DND-41 (cell line): ENCODE results near the gene DCP1A.

ENCODE experiments used
- ATAC-seq: fragments of 200-7000 bp; cut with Tn5 transposase; 3 replicates; pipeline ENCODE4 v1.9.1; 2021; ENCODE audit warnings: low read depth; ENCODE audit not compliant: insufficient read depth
- DNase-seq: peaks from one replicate; pipeline ENCODE4 v3.0.0-alpha.2; 2020
- H2AFZ ChIP-seq: 2 replicates; pipeline ENCODE4 v1.6.0; 2012; ENCODE audit warnings: low read depth, low read length
- H3K27ac ChIP-seq: 2 replicates; pipeline ENCODE4 v1.5.1; 2012; ENCODE audit warnings: low read length, inconsistent platforms
- H3K27me3 ChIP-seq: fragments of 200-600 bp; sonication (generic); 2 replicates; pipeline ENCODE4 v1.6.0; 2012; ENCODE audit warnings: low read length, mild to moderate bottlenecking, inconsistent platforms; ENCODE audit not compliant: insufficient read depth, poor library complexity
- H3K36me3 ChIP-seq: 2 replicates; pipeline ENCODE4 v1.5.1; 2012; ENCODE audit warnings: low read length, inconsistent platforms; ENCODE audit not compliant: insufficient read depth
- H3K4me1 ChIP-seq: 2 replicates; pipeline ENCODE4 v1.5.1; 2012; ENCODE audit warnings: mild to moderate bottlenecking, low read length; ENCODE audit not compliant: insufficient read depth
- H3K4me2 ChIP-seq: 2 replicates; pipeline ENCODE4 v1.6.0; 2012; ENCODE audit warnings: mild to moderate bottlenecking, moderate library complexity, low read length, inconsistent platforms; ENCODE audit not compliant: insufficient read depth
- H3K4me3 ChIP-seq, 2 experiments: fragments of 200-600 bp in 1 of 2; shearing (Covaris generic) in 1 of 2; 2 replicates each; pipeline ENCODE4 v1.5.1; 2012 to 2016; ENCODE audit warnings: inconsistent platforms in 2 of 2, low read length in 2 of 2, mild to moderate bottlenecking in 2 of 2, low read depth in 1 of 2, moderate library complexity in 1 of 2
- H3K79me2 ChIP-seq: 2 replicates; pipeline ENCODE4 v1.6.0; 2012; ENCODE audit warnings: low read length, inconsistent platforms; ENCODE audit not compliant: insufficient read depth
- H3K9ac ChIP-seq: 2 replicates; pipeline ENCODE4 v1.6.0; 2012; ENCODE audit warnings: low read depth, mild to moderate bottlenecking, inconsistent platforms, low read length, moderate library complexity
- H3K9me3 ChIP-seq: 2 replicates; pipeline ENCODE4 v1.5.1; 2012; ENCODE audit warnings: low read length, moderate library complexity, mild to moderate bottlenecking, inconsistent platforms; ENCODE audit not compliant: insufficient read depth, severe bottlenecking
- H4K20me1 ChIP-seq: 2 replicates; pipeline ENCODE4 v1.6.0; 2012; ENCODE audit warnings: low read length; ENCODE audit not compliant: insufficient read depth
- EZH2 ChIP-seq: IDR thresholded peaks from 3 replicates; pipeline ENCODE4 v1.6.1; 2012; ENCODE audit warnings: borderline replicate concordance, low read depth, mild to moderate bottlenecking, moderate library complexity, low read length, inconsistent platforms; ENCODE audit not compliant: severe bottlenecking
- TF ChIP-seq, protein P1 (sequence below): IDR thresholded peaks from 2 replicates; pipeline ENCODE4 v1.5.1; 2012; ENCODE audit warnings: borderline replicate concordance, low read length, moderate library complexity, mild to moderate bottlenecking; ENCODE audit not compliant: poor library complexity, severe bottlenecking; ENCODE audit errors: extremely low read depth

Gene DCP1A

GRCh38 chr3:53248161-53248560 lies 99.2 kb downstream of the DCP1A start:
- H3K4me1 ChIP-seq: peaks cover 34% of the 10 kb centered on the region
- no peak overlapping the region for H2AFZ ChIP-seq
- TF ChIP-seq, protein P1, sequence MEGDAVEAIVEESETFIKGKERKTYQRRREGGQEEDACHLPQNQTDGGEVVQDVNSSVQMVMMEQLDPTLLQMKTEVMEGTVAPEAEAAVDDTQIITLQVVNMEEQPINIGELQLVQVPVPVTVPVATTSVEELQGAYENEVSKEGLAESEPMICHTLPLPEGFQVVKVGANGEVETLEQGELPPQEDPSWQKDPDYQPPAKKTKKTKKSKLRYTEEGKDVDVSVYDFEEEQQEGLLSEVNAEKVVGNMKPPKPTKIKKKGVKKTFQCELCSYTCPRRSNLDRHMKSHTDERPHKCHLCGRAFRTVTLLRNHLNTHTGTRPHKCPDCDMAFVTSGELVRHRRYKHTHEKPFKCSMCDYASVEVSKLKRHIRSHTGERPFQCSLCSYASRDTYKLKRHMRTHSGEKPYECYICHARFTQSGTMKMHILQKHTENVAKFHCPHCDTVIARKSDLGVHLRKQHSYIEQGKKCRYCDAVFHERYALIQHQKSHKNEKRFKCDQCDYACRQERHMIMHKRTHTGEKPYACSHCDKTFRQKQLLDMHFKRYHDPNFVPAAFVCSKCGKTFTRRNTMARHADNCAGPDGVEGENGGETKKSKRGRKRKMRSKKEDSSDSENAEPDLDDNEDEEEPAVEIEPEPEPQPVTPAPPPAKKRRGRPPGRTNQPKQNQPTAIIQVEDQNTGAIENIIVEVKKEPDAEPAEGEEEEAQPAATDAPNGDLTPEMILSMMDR: no peak
- TF ChIP-seq EZH2: no peak
- H3K79me2 ChIP-seq: peaks cover 99% of the 10 kb centered on the region
- peaks cover 43% of the 10 kb centered on the region for H3K36me3 ChIP-seq
- H3K4me2 ChIP-seq: no peak overlapping the region
- peaks cover 85% of the 10 kb centered on the region for H4K20me1 ChIP-seq
- H3K4me3 ChIP-seq: no peak overlapping the region
- ATAC-seq (no peak), DNase-seq (no peak)
- no peak overlapping the region for H3K9ac ChIP-seq
- H3K27ac ChIP-seq: no peak overlapping the region
- no peaks in the 10 kb centered on the region for H3K9me3 ChIP-seq
- H3K27me3 ChIP-seq: no peaks in the 10 kb centered on the region

DNA sequence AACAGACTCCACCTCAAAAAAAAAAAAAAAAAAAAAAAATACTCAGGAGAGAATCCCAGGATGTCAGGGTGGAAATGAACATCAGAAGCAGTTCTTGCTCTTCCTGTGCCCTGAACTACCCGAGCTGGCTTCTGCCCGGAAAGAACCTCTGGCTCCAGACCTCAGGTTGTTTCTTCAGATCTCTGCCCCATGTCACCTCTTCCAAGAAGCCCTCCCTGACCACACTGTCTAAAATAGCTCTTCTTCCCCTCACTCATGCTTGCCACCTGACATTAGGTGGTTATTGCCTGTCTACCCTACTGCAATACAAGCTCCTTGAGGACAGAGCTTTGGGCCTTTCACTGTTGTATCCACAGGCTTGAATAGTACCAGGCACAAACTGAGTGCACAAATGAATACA lies 99.7 kb downstream of the DCP1A start:
- Histone ChIP-seq H3K27me3 (no peaks in the 10 kb centered on the region), H3K9ac (no peak overlapping the region), H3K36me3 (peaks cover 44% of the 10 kb centered on the region), H3K4me2 (no peak overlapping the region), H3K4me3 (no peak overlapping the region), H3K9me3 (no peaks in the 10 kb centered on the region), H4K20me1 (peaks cover 85% of the 10 kb centered on the region), H2AFZ (no peak overlapping the region), H3K4me1 (peaks cover 29% of the 10 kb centered on the region), H3K27ac (no peak overlapping the region), H3K79me2 (peaks cover 99% of the 10 kb centered on the region)
- DNase-seq (no peak), ATAC-seq (no peak)
- TF ChIP-seq, protein P1: no peak
- no peak for TF ChIP-seq EZH2

DNA sequence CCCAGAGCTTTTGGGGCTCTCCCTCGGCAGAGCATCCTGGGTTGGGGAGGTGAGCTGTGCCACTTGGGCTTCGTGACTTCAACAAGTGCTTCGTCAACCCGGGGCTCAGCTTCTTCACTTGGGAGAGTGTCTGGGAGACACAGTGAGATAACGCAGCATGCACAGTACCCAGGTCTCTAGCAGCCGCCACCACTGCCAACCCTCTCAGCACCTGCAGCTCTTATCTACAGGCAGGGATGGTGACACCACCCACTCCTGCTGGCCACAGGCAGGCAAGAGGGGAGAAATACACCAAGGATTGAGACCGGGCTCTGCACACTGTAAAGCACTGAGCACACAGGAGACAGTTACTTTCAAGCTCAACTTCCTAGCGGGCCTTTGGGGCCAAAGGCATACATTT lies 103.1 kb downstream of the DCP1A start:
- Histone ChIP-seq H3K27me3 (no peaks in the 10 kb centered on the region), H3K4me1 (peaks cover 1% of the 10 kb centered on the region; the same call in 1 of the 2 replicates), H4K20me1 (peaks cover 86% of the 10 kb centered on the region), H3K27ac (no peak overlapping the region), H2AFZ (no peak overlapping the region), H3K9ac (no peak overlapping the region), H3K4me3 (no peak overlapping the region), H3K4me2 (no peak overlapping the region), H3K36me3 (peaks cover 66% of the 10 kb centered on the region), H3K9me3 (no peaks in the 10 kb centered on the region), H3K79me2 (peaks cover 91% of the 10 kb centered on the region)
- no peak for ATAC-seq
- TF ChIP-seq, protein P1: no peak
- TF ChIP-seq EZH2: no peak
- no peak for DNase-seq

DNA sequence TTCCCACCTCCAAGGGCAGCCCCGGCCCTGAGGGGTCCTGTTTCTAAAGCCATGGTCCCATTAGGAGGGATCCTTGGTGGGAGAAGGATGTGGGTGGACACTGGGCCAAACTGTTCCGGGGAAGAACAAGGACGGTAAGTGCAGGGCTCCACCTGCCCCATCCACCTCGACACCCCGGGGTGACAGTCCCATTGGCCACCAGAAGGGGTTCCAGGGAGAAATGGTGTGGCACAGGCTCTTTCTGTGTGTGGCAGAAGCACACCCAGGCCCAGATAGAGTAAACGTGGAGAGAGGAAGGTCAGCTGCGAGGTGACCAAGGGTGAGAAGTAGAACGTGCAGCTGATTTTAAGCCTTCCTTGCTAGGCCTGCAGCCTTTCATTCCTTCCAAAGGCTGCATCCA lies 103.6 kb downstream of the DCP1A start:
- ATAC-seq (no peak), DNase-seq (no peak)
- Histone ChIP-seq H3K79me2 (peaks cover 86% of the 10 kb centered on the region), H3K4me2 (no peak overlapping the region), H3K4me1 (no peaks in the 10 kb centered on the region), H3K36me3 (peaks cover 71% of the 10 kb centered on the region), H3K27ac (no peak overlapping the region), H4K20me1 (peaks cover 84% of the 10 kb centered on the region), H3K9me3 (no peaks in the 10 kb centered on the region), H3K4me3 (no peak overlapping the region), H3K9ac (no peak overlapping the region), H3K27me3 (no peaks in the 10 kb centered on the region), H2AFZ (no peak overlapping the region)
- TF ChIP-seq, protein P1: no peak
- no peak for TF ChIP-seq EZH2
